Stimulated activated memory B cell treated with anti-CD40 and anti-IgM and Interleukin-4, amounts not matched to agents 10 μg/mL and 1 μg/mL and 100 μg/mL, for 72 hours (primary cell): ENCODE data around the gene NSUN7.

ENCODE experiments used
- ATAC-seq: fragments of 150-1000 bp; cut with Tn5 transposase; 2 replicates; pipeline ENCODE4 v1.10.0; 2021
- H3K27ac Mint-ChIP-seq: one replicate; pipeline ENCODE4 v1.8.0; 2022; ENCODE audit warnings: mild to moderate bottlenecking, mixed read lengths
- H3K27me3 Mint-ChIP-seq: one replicate; pipeline ENCODE4 v1.8.0; 2022; ENCODE audit warnings: mixed read lengths
- H3K36me3 Mint-ChIP-seq: one replicate; pipeline ENCODE4 v1.8.0; 2022; ENCODE audit warnings: mixed read lengths
- H3K4me1 Mint-ChIP-seq: one replicate; pipeline ENCODE4 v1.8.0; 2022; ENCODE audit warnings: mixed read lengths
- H3K4me3 Mint-ChIP-seq: one replicate; pipeline ENCODE4 v1.8.0; 2022; ENCODE audit warnings: mild to moderate bottlenecking, moderate library complexity, mixed read lengths
- H3K9me3 Mint-ChIP-seq: one replicate; pipeline ENCODE4 v1.8.0; 2022; ENCODE audit warnings: mixed read lengths

The NSUN7 gene

GRCh38 chr4:40729555-40729954, 20.2 kb upstream of the NSUN7 start:
- Mint-ChIP-seq H3K4me1 (peaks cover 29% of the 10 kb centered on the region), H3K27me3 (no peaks in the 10 kb centered on the region), H3K4me3 (no peak overlapping the region), H3K27ac (no peak overlapping the region), H3K9me3 (no peaks in the 10 kb centered on the region), H3K36me3 (no peaks in the 10 kb centered on the region)
- ATAC-seq = no peak

- Mint-ChIP-seq H3K9me3 (no peaks in the 10 kb centered on the region), H3K4me3 (no peak overlapping the region), H3K36me3 (no peaks in the 10 kb centered on the region), H3K4me1 (peaks cover 29% of the 10 kb centered on the region), H3K27me3 (no peaks in the 10 kb centered on the region), H3K27ac (no peak overlapping the region)
- no peak for ATAC-seq
These were observed 19.6 kb upstream of the NSUN7 start for GRCh38 chr4:40730091-40730679.

GRCh38 chr4:40731361-40731760, 18.4 kb upstream of the NSUN7 start:
- Mint-ChIP-seq H3K27ac (peak overlapping the region; percentile 20), H3K4me3 (no peak overlapping the region), H3K4me1 (peaks cover 29% of the 10 kb centered on the region), H3K27me3 (no peaks in the 10 kb centered on the region), H3K9me3 (no peaks in the 10 kb centered on the region), H3K36me3 (no peaks in the 10 kb centered on the region)
- no peak for ATAC-seq

GRCh38 chr4:40731792-40732245, 17.9 kb upstream of the NSUN7 start:
- peak; percentile 27 for ATAC-seq
- H3K36me3 Mint-ChIP-seq = no peaks in the 10 kb centered on the region
- no peak overlapping the region for H3K4me3 Mint-ChIP-seq
- no peaks in the 10 kb centered on the region for H3K27me3 Mint-ChIP-seq
- H3K27ac Mint-ChIP-seq = peak overlapping the region; percentile 20
- peaks cover 29% of the 10 kb centered on the region for H3K4me1 Mint-ChIP-seq
- no peaks in the 10 kb centered on the region for H3K9me3 Mint-ChIP-seq

- Mint-ChIP-seq H3K4me3 (no peak overlapping the region), H3K36me3 (no peaks in the 10 kb centered on the region), H3K27ac (no peak overlapping the region), H3K27me3 (no peaks in the 10 kb centered on the region), H3K9me3 (no peaks in the 10 kb centered on the region), H3K4me1 (peaks cover 29% of the 10 kb centered on the region)
- ATAC-seq = no peak
These were observed 16.0 kb upstream of the NSUN7 start for GRCh38 chr4:40733752-40734151.

GRCh38 chr4:40734497-40734896, 15.3 kb upstream of the NSUN7 start:
- peaks cover 29% of the 10 kb centered on the region for H3K4me1 Mint-ChIP-seq
- no peaks in the 10 kb centered on the region for H3K36me3 Mint-ChIP-seq
- H3K9me3 Mint-ChIP-seq = no peaks in the 10 kb centered on the region
- no peak overlapping the region for H3K4me3 Mint-ChIP-seq
- no peak overlapping the region for H3K27ac Mint-ChIP-seq
- ATAC-seq = no peak
- H3K27me3 Mint-ChIP-seq = no peaks in the 10 kb centered on the region

- no peaks in the 10 kb centered on the region for H3K36me3 Mint-ChIP-seq
These were observed 12.8 kb upstream of the NSUN7 start for GRCh38 chr4:40736910-40737309.

GRCh38 chr4:40737879-40738278, 11.9 kb upstream of the NSUN7 start:
- Mint-ChIP-seq H3K9me3 (no peaks in the 10 kb centered on the region), H3K36me3 (no peaks in the 10 kb centered on the region), H3K4me1 (peaks cover 2% of the 10 kb centered on the region), H3K27ac (no peak overlapping the region), H3K27me3 (no peaks in the 10 kb centered on the region), H3K4me3 (no peak overlapping the region)
- ATAC-seq = no peak

More at GRCh38 chr4:40736910-40737309, 12.8 kb upstream of the NSUN7 start:
- Mint-ChIP-seq H3K4me3 (no peak overlapping the region), H3K4me1 (peaks cover 12% of the 10 kb centered on the region), H3K9me3 (no peaks in the 10 kb centered on the region), H3K27ac (no peak overlapping the region), H3K27me3 (no peaks in the 10 kb centered on the region)
- no peak for ATAC-seq

GRCh38 chr4:40739347-40739746, 10.4 kb upstream of the NSUN7 start:
- Mint-ChIP-seq H3K27ac (no peak overlapping the region), H3K4me3 (no peak overlapping the region), H3K9me3 (no peaks in the 10 kb centered on the region), H3K36me3 (no peaks in the 10 kb centered on the region), H3K27me3 (no peaks in the 10 kb centered on the region), H3K4me1 (peaks cover 4% of the 10 kb centered on the region)
- no peak for ATAC-seq

- H3K4me1 Mint-ChIP-seq = peaks cover 6% of the 10 kb centered on the region
- H3K27ac Mint-ChIP-seq = no peak overlapping the region
- H3K36me3 Mint-ChIP-seq = no peaks in the 10 kb centered on the region
- no peaks in the 10 kb centered on the region for H3K9me3 Mint-ChIP-seq
- ATAC-seq = no peak
- no peak overlapping the region for H3K4me3 Mint-ChIP-seq
- H3K27me3 Mint-ChIP-seq = no peaks in the 10 kb centered on the region
These were observed 5.5 kb upstream of the NSUN7 start for GRCh38 chr4:40744218-40744617.

GRCh38 chr4:40745285-40745984, 4.3 kb upstream of the NSUN7 start:
- Mint-ChIP-seq H3K4me3 (no peak overlapping the region), H3K27ac (no peak overlapping the region), H3K4me1 (peaks cover 10% of the 10 kb centered on the region), H3K36me3 (no peaks in the 10 kb centered on the region), H3K27me3 (peaks cover 6% of the 10 kb centered on the region), H3K9me3 (no peaks in the 10 kb centered on the region)
- ATAC-seq = no peak

- Mint-ChIP-seq H3K36me3 (no peaks in the 10 kb centered on the region), H3K9me3 (no peaks in the 10 kb centered on the region), H3K4me1 (peaks cover 14% of the 10 kb centered on the region), H3K4me3 (no peak overlapping the region), H3K27ac (no peak overlapping the region), H3K27me3 (peaks cover 18% of the 10 kb centered on the region)
- no peak for ATAC-seq
These were observed 2.4 kb upstream of the NSUN7 start for GRCh38 chr4:40747207-40747835.

- H3K27ac Mint-ChIP-seq = peak overlapping the region; percentile 54
- H3K27me3 Mint-ChIP-seq = peaks cover 18% of the 10 kb centered on the region
These were observed 905 bp downstream of the NSUN7 start for GRCh38 chr4:40750461-40751258.

GRCh38 chr4:40755616-40756015, 5.9 kb downstream of the NSUN7 start:
- H3K27me3 Mint-ChIP-seq = peaks cover 10% of the 10 kb centered on the region
- ATAC-seq = no peak
- H3K9me3 Mint-ChIP-seq = no peaks in the 10 kb centered on the region
- H3K4me3 Mint-ChIP-seq = no peak overlapping the region
- H3K4me1 Mint-ChIP-seq = peaks cover 2% of the 10 kb centered on the region
- H3K27ac Mint-ChIP-seq = no peak overlapping the region
- H3K36me3 Mint-ChIP-seq = no peaks in the 10 kb centered on the region

More at GRCh38 chr4:40750461-40751258, 905 bp downstream of the NSUN7 start:
- peaks cover 8% of the 10 kb centered on the region for H3K4me1 Mint-ChIP-seq
- H3K9me3 Mint-ChIP-seq = no peaks in the 10 kb centered on the region
- ATAC-seq = no peak
- no peaks in the 10 kb centered on the region for H3K36me3 Mint-ChIP-seq
- H3K4me3 Mint-ChIP-seq = peak overlapping the region; percentile 71

GRCh38 chr4:40763228-40763716, 13.5 kb downstream of the NSUN7 start:
- Mint-ChIP-seq H3K4me3 (no peak overlapping the region), H3K27me3 (no peaks in the 10 kb centered on the region), H3K4me1 (peaks cover 10% of the 10 kb centered on the region), H3K27ac (no peak overlapping the region), H3K9me3 (no peaks in the 10 kb centered on the region), H3K36me3 (no peaks in the 10 kb centered on the region)
- ATAC-seq = peak; percentile 85
